GM12878 (cell line): ENCODE data around the gene SERPINE2. TPM values are rescaled to one million over a fixed set of nuclear protein-coding genes. Genes with fewer than 3 reads are reported as not detected.
A peak's percentile ranks its signal among the peaks of the same experiment; 100 is the strongest.

ENCODE experiments used
- ATAC-seq: fragments of 200-7000 bp; cut with Tn5 transposase; 3 replicates; pipeline ENCODE4 v1.9.1; 2020; ENCODE audit warnings: mild to moderate bottlenecking, moderate library complexity
- BruUV-seq: library from RNA; stranded (reverse); fragments of 400-500 nt; replicated peaks from 2 replicates; lab custom pipeline; 2021; lab: Mats Ljungman, UMichigan
- CTCF ChIA-PET: fragments of 300-600 bp; sonication (Branson Sonifier 250); formaldehyde crosslinking; extraction: SDS; loops from one replicate; lab custom pipeline; 2021; ENCODE audit warnings: inconsistent platforms; lab: Yijun Ruan, JAX
- POLR2A ChIA-PET: fragments of 350-600 bp; formaldehyde crosslinking; extraction: SDS; loops from one replicate; lab custom pipeline; 2021; ENCODE audit warnings: inconsistent platforms; lab: Charles Lee
- RAD21 ChIA-PET: fragments of 300-600 bp; sonication (Branson Sonifier 250); formaldehyde crosslinking; loops from one replicate; lab custom pipeline; 2023; ENCODE audit warnings: antibody characterized with exemption; ENCODE audit not compliant: unreplicated experiment; lab: Charles Lee
- SMC1A ChIA-PET: fragments of 300-600 bp; sonication (Branson Sonifier 250); formaldehyde crosslinking; loops from one replicate; lab custom pipeline; 2023; ENCODE audit not compliant: unreplicated experiment, uncharacterized antibody; lab: Charles Lee
- DNase-seq: peaks from one replicate; pipeline ENCODE4 v3.0.0-alpha.2; 2011; ENCODE audit warnings: low read depth, low spot score
- FAIRE-seq: peaks from 3 replicates; lab custom pipeline; 2011; peaks lifted over from hg19 to GRCh38; lab: Jason Lieb, UNC
- H2AFZ ChIP-seq: 2 replicates; pipeline ENCODE4 v1.6.0; 2011; ENCODE audit warnings: low read depth, low read length, control low read depth; ENCODE audit not compliant: control insufficient read depth
- H3K27ac ChIP-seq: 2 replicates; pipeline ENCODE4 v1.5.1; 2011; ENCODE audit warnings: control low read depth; ENCODE audit not compliant: control insufficient read depth, insufficient read depth
- H3K27me3 ChIP-seq, 2 experiments: replicated peaks in 1 of 2; 2 replicates each; pipeline versions ENCODE4 v1.6.0 to v1.6.1; 2011; ENCODE audit warnings: low read length in 1 of 2; ENCODE audit not compliant: control insufficient read depth in 2 of 2, insufficient read depth in 2 of 2
- H3K36me3 ChIP-seq, 2 experiments: 2 replicates each; pipeline ENCODE4 v1.5.1; 2011; ENCODE audit warnings: low read length in 1 of 2; ENCODE audit not compliant: control insufficient read depth in 2 of 2, insufficient read depth in 2 of 2
- H3K4me1 ChIP-seq: 2 replicates; pipeline ENCODE4 v1.6.1; 2011; ENCODE audit warnings: mild to moderate bottlenecking, low read length, moderate library complexity, mixed read lengths; ENCODE audit not compliant: control insufficient read depth, insufficient read depth
- H3K4me2 ChIP-seq: 2 replicates; pipeline ENCODE4 v1.6.0; 2011; ENCODE audit warnings: control low read depth; ENCODE audit not compliant: control insufficient read depth, insufficient read depth
- H3K4me3 ChIP-seq: fragments of 200-600 bp; sonication (generic); 2 replicates; pipeline ENCODE4 v1.5.1; 2016
- H3K79me2 ChIP-seq: 2 replicates; pipeline ENCODE4 v1.6.0; 2011; ENCODE audit warnings: low read length; ENCODE audit not compliant: control insufficient read depth, insufficient read depth
- H3K9ac ChIP-seq: 2 replicates; pipeline ENCODE4 v1.8.0; 2011; ENCODE audit warnings: low read length, control low read depth, mixed read lengths; ENCODE audit not compliant: control insufficient read depth, insufficient read depth
- H3K9me3 ChIP-seq: replicated peaks from 3 replicates; pipeline ENCODE4 v1.5.1; 2011; ENCODE audit warnings: mild to moderate bottlenecking, low read length; ENCODE audit not compliant: control insufficient read depth, insufficient read depth
- H4K20me1 ChIP-seq: 2 replicates; pipeline ENCODE4 v1.6.0; 2011; ENCODE audit not compliant: control insufficient read depth, insufficient read depth
- RAD51 ChIP-seq: fragments of 450-650 bp; IDR thresholded peaks from 2 replicates; pipeline ENCODE4 v1.6.1; 2016; ENCODE audit warnings: moderate library complexity, mild to moderate bottlenecking, inconsistent platforms
- RELB ChIP-seq: fragments of 450-650 bp; IDR thresholded peaks from 2 replicates; pipeline ENCODE4 v1.6.1; 2017; ENCODE audit warnings: low read depth, mild to moderate bottlenecking, moderate library complexity
- WGBS: methylation state at CpG from one replicate; pipeline ENCODE4 v1.1.6; 2016; ENCODE audit warnings: low lambda C conversion rate; ENCODE audit not compliant: insufficient replicate concordance, insufficient coverage; ENCODE audit errors: missing lambda C conversion rate; 5-methylcytosine and 5-hydroxymethylcytosine counted together
- in situ Hi-C: fragments of 300-500 bp; cut with MboI; formaldehyde crosslinking; loops from 9 replicates; pipeline ENCODE4 v1.14.3; 2018; ENCODE audit warnings: mixed read lengths
- intact Hi-C: fragments of 100-400 bp; cut with micrococcal nuclease; formaldehyde crosslinking; loops from one replicate; pipeline ENCODE4 v1.14.2; 2022; ENCODE audit not compliant: unreplicated experiment
- polyA plus RNA-seq, 11 experiments: library from polyadenylated mRNA; depleted of rRNA in 4 of 11; unstranded in 6 of 11; stranded (reverse) in 5 of 11; fragments of >200 nt; fragmentation: Nextera tagmentation in 4 of 11; fragmentation: Illumina TruSeq in 1 of 11; extraction: Ambion mirVana in 4 of 11; extraction: Trizol in 1 of 11; gene quantifications; 1 replicate in 1 of 11; 2 replicates in 10 of 11; pipeline versions ENCODE4 v1.2.1 to v1.2.3, GENCODE V29; 2011 to 2016; ENCODE audit warnings: inconsistent platforms in 2 of 11, missing spikeins in 2 of 11, low read depth in 1 of 11
- total RNA-seq, 4 experiments: library from RNA; depleted of rRNA in 3 of 4; stranded (reverse); fragments of >200 nt in 3 of 4; fragmentation: Illumina TruSeq in 1 of 4; extraction: Trizol in 1 of 4; gene quantifications; 2 replicates each; pipeline versions ENCODE4 v1.2.1 to v1.2.3, GENCODE V29; 2013 to 2021

The SERPINE2 gene
- total and polyA plus RNA-seq, 10 of the 15 experiments (the other 5 are each of a cell fraction or from before 2014, with no cell fraction given), result 0.18 to 1.7 (median 0.39) TPM

- Histone ChIP-seq H3K9me3 (no peaks in the 10 kb centered on the region), H3K79me2 (peaks cover 63% of the 10 kb centered on the region), H3K27ac (no peak overlapping the region), H3K27me3 (no peaks in the 10 kb centered on the region), H3K4me1 (peaks cover 11% of the 10 kb centered on the region), H3K4me3 (peak overlapping the region; percentile 56), H4K20me1 (no peaks in the 10 kb centered on the region), H3K4me2 (peak overlapping the region; percentile 14), H3K36me3 (peaks cover 0 to 14% of the 10 kb centered on the region in 2 experiments; a peak in 1 of 4 replicates), H2AFZ (no peak overlapping the region), H3K9ac (peak overlapping the region; percentile 52)
- in situ Hi-C loops, result loop anchor here (10.0 kb wide), 1 partner anchor 625 kb away; the partner anchor contains the start of gene CUL3
- no peak for DNase-seq
- ChIA-PET POLR2A (no interaction called here), SMC1A (interaction anchor here (2.4 to 3.0 kb wide), 3 partner anchors 11 to 62 kb away, joined by 5 to 37 read pairs (median 9); no protein-coding TSS in a partner anchor), CTCF (interaction anchor here (0.6 to 3.8 kb wide), 2 partner anchors 11 to 34 kb away, joined by 3 to 74 read pairs; no protein-coding TSS in a partner anchor), RAD21 (interaction anchor here (1.2 to 3.5 kb wide), 2 partner anchors 10 to 199 kb away, joined by 4 to 25 read pairs; no protein-coding TSS in a partner anchor)
- no peak for FAIRE-seq
- WGBS, result 22% methylated on average over 5 of the region's 5 CpGs
- TF ChIP-seq RAD51, result peak; percentile 73
- TF ChIP-seq RELB, result no peak
- BruUV-seq, result no TSS peak
- intact Hi-C loops, result loop anchor here (5.0 kb wide), 1 partner anchor 177 kb away; no protein-coding TSS in a partner anchor
- no peak for ATAC-seq
These were observed 79.4 kb downstream of the SERPINE2 start for GRCh38 chr2:223959688-223960087.
